SK-N-MC (cell line): ENCODE results near the gene RPS23.

Experiments used
- EZH2 ChIP-seq: fragments of 200-600 bp; sonication (generic); IDR thresholded peaks from one replicate; pipeline ENCODE4 v1.6.1; 2017; ENCODE audit warnings: antibody characterized with exemption
- FOXP2 ChIP-seq: optimal IDR thresholded peaks from 2 replicates; pipeline ENCODE3; 2011; ENCODE audit warnings: mild to moderate bottlenecking, moderate library complexity; ENCODE audit not compliant: insufficient read depth; ENCODE audit errors: extremely low read length, control extremely low read depth
- POLR2AphosphoS5 ChIP-seq: IDR thresholded peaks from 2 replicates; pipeline ENCODE4 v1.6.1; 2012; ENCODE audit warnings: mild to moderate bottlenecking, low read depth, low read length, borderline replicate concordance

DNA sequence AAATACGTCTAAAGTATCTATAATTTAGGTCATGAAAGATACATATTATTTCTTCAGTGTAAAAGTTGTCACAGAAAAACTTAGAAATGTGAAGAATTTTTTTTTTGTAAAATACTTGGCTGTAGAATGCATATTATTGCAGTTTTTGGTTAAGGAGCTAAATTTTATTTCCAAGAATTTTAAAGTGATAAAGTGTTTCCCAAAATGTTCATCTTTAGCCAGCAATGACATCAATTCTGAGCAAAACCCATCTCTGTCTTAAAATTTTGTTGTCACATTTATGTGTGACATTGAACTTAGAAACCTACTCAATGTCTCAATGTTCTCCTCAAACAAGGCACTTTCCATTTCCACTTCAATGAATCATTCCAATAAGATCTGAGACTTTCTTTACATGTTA is 47.8 kb upstream of the RPS23 start:
- no peak for TF ChIP-seq EZH2
- no peak for TF ChIP-seq POLR2AphosphoS5
- TF ChIP-seq FOXP2, result no peak
